Chondrocyte (in vitro differentiated cells): ENCODE measurements around the gene CENPV. TPM values are rescaled to one million over a fixed set of nuclear protein-coding genes. Genes with fewer than 3 reads are reported as not detected.
"Not testable (repeated sequence)": the region's sequence is repeated elsewhere in the genome, so short reads cannot be mapped to it uniquely, and the experiment has no call there.

Experiments used
- DNase-seq: peaks from one replicate; pipeline ENCODE4 v3.0.0; 2021; ENCODE audit warnings: mixed read lengths, low spot score
- H3K27ac Mint-ChIP-seq: one replicate; pipeline ENCODE4 v1.8.0; 2021; ENCODE audit warnings: mild to moderate bottlenecking, moderate library complexity, mixed read lengths; ENCODE audit not compliant: unreplicated experiment
- H3K27me3 Mint-ChIP-seq: 2 replicates; pipeline ENCODE4 v1.8.0; 2021; ENCODE audit warnings: low read depth, mixed read lengths
- H3K36me3 Mint-ChIP-seq: 2 replicates; pipeline ENCODE4 v1.8.0; 2021; ENCODE audit warnings: low read depth, mixed read lengths
- H3K4me1 Mint-ChIP-seq: 2 replicates; pipeline ENCODE4 v1.8.0; 2021; ENCODE audit warnings: low read depth, mild to moderate bottlenecking, mixed read lengths
- H3K4me3 Mint-ChIP-seq: one replicate; pipeline ENCODE4 v1.8.0; 2021; ENCODE audit warnings: mild to moderate bottlenecking, moderate library complexity, mixed read lengths; ENCODE audit not compliant: unreplicated experiment
- H3K9me3 Mint-ChIP-seq: 2 replicates; pipeline ENCODE4 v1.8.0; 2021; ENCODE audit warnings: low read depth, mixed read lengths
- CTCF ChIP-seq: fragments of 200-600 bp; sonication (generic); IDR thresholded peaks from 2 replicates; pipeline ENCODE4 v1.5.0; 2021; ENCODE audit warnings: antibody characterized with exemption, mild to moderate bottlenecking, moderate library complexity
- total RNA-seq: library from RNA; stranded (reverse); gene quantifications from 3 replicates; pipeline ENCODE4 v1.2.1, GENCODE V29; 2021

CENPV gene
- total RNA-seq, 1 donor from 2014 or later, result 12.3 TPM

- Mint-ChIP-seq H3K9me3 (no peaks in the 10 kb centered on the region), H3K27ac (no peak overlapping the region), H3K4me1 (peaks cover 2% of the 10 kb centered on the region), H3K4me3 (no peak overlapping the region), H3K27me3 (no peaks in the 10 kb centered on the region), H3K36me3 (peaks cover 8% of the 10 kb centered on the region)
- peak; percentile 6 for DNase-seq
- TF ChIP-seq CTCF, result no peak
These were observed 51.1 kb downstream of the CENPV start for GRCh38 chr17:16301963-16302855.

GRCh38 chr17:16300554-16300953, 52.7 kb downstream of the CENPV start:
- H3K27me3 Mint-ChIP-seq, result no peaks in the 10 kb centered on the region
- TF ChIP-seq CTCF, result no peak
- no peak overlapping the region for H3K4me3 Mint-ChIP-seq
- peaks cover 7% of the 10 kb centered on the region for H3K36me3 Mint-ChIP-seq
- DNase-seq, result no peak
- H3K9me3 Mint-ChIP-seq, result no peaks in the 10 kb centered on the region
- H3K4me1 Mint-ChIP-seq, result peaks cover 2% of the 10 kb centered on the region
- H3K27ac Mint-ChIP-seq, result no peak overlapping the region

- no peaks in the 10 kb centered on the region for H3K9me3 Mint-ChIP-seq
- no peak for DNase-seq
- TF ChIP-seq CTCF, result no peak
- peaks cover 2% of the 10 kb centered on the region for H3K4me1 Mint-ChIP-seq
- no peaks in the 10 kb centered on the region for H3K27me3 Mint-ChIP-seq
- H3K27ac Mint-ChIP-seq, result no peak overlapping the region
- H3K4me3 Mint-ChIP-seq, result no peak overlapping the region
- H3K36me3 Mint-ChIP-seq, result peaks cover 7% of the 10 kb centered on the region
These were observed 55.1 kb downstream of the CENPV start for GRCh38 chr17:16298140-16298662.

- H3K27ac Mint-ChIP-seq, result no peak overlapping the region
- peaks cover 5% of the 10 kb centered on the region for H3K36me3 Mint-ChIP-seq
- no peaks in the 10 kb centered on the region for H3K9me3 Mint-ChIP-seq
- peaks cover 2% of the 10 kb centered on the region for H3K4me1 Mint-ChIP-seq
- H3K4me3 Mint-ChIP-seq, result no peak overlapping the region
- no peak for TF ChIP-seq CTCF
- peak; percentile 26 for DNase-seq
- H3K27me3 Mint-ChIP-seq, result no peaks in the 10 kb centered on the region
These were observed 55.7 kb downstream of the CENPV start for GRCh38 chr17:16297367-16298139.

- not testable (repeated sequence) for H3K27ac Mint-ChIP-seq, DNase-seq, H3K27me3 Mint-ChIP-seq, H3K36me3 Mint-ChIP-seq, H3K4me3 Mint-ChIP-seq, H3K4me1 Mint-ChIP-seq, H3K9me3 Mint-ChIP-seq
These were observed 57.2 kb downstream of the CENPV start for GRCh38 chr17:16296072-16296471.
